Osteocyte (in vitro differentiated cells): ENCODE results near the gene CELA2A. TPM values are rescaled to one million over a fixed set of nuclear protein-coding genes. Genes with fewer than 3 reads are reported as not detected.
"Not testable (repeated sequence)": the region's sequence is repeated elsewhere in the genome, so short reads cannot be mapped to it uniquely, and the experiment has no call there.

Source experiments
- DNase-seq: peaks from one replicate; pipeline ENCODE4 v3.0.0; 2021; ENCODE audit warnings: mixed read lengths; ENCODE audit not compliant: unreplicated experiment; ENCODE audit errors: extremely low spot score
- H3K27ac Mint-ChIP-seq: one replicate; pipeline ENCODE4 v1.8.0; 2021; ENCODE audit warnings: mild to moderate bottlenecking, mixed read lengths; ENCODE audit not compliant: unreplicated experiment
- H3K27me3 Mint-ChIP-seq: one replicate; pipeline ENCODE4 v1.8.0; 2021; ENCODE audit warnings: mixed read lengths; ENCODE audit not compliant: unreplicated experiment
- H3K36me3 Mint-ChIP-seq: one replicate; pipeline ENCODE4 v1.8.0; 2021; ENCODE audit warnings: mixed read lengths; ENCODE audit not compliant: unreplicated experiment
- H3K4me1 Mint-ChIP-seq: one replicate; pipeline ENCODE4 v1.8.0; 2021; ENCODE audit warnings: mixed read lengths; ENCODE audit not compliant: unreplicated experiment
- H3K4me3 Mint-ChIP-seq: one replicate; pipeline ENCODE4 v1.8.0; 2021; ENCODE audit warnings: mild to moderate bottlenecking, moderate library complexity, mixed read lengths; ENCODE audit not compliant: unreplicated experiment
- H3K9me3 Mint-ChIP-seq: one replicate; pipeline ENCODE4 v1.8.0; 2021; ENCODE audit warnings: mixed read lengths; ENCODE audit not compliant: unreplicated experiment
- CTCF ChIP-seq: fragments of 200-600 bp; sonication (generic); IDR thresholded peaks from 2 replicates; pipeline ENCODE4 v1.5.0; 2021; ENCODE audit warnings: antibody characterized with exemption, mild to moderate bottlenecking, moderate library complexity
- total RNA-seq: library from RNA; stranded (reverse); gene quantifications from 2 replicates; pipeline ENCODE4 v1.2.1, GENCODE V29; 2021

Gene CELA2A
- total RNA-seq, 1 donor from 2014 or later = not detected

- no peaks in the 10 kb centered on the region for H3K9me3 Mint-ChIP-seq
- no peak for DNase-seq
- no peaks in the 10 kb centered on the region for H3K27me3 Mint-ChIP-seq
- peaks cover 15% of the 10 kb centered on the region for H3K4me1 Mint-ChIP-seq
- TF ChIP-seq CTCF = no peak
- no peak overlapping the region for H3K27ac Mint-ChIP-seq
- no peak overlapping the region for H3K4me3 Mint-ChIP-seq
- H3K36me3 Mint-ChIP-seq = no peaks in the 10 kb centered on the region
Observed at GRCh38 chr1:15455522-15455921, 1.0 kb upstream of the CELA2A start.

DNA sequence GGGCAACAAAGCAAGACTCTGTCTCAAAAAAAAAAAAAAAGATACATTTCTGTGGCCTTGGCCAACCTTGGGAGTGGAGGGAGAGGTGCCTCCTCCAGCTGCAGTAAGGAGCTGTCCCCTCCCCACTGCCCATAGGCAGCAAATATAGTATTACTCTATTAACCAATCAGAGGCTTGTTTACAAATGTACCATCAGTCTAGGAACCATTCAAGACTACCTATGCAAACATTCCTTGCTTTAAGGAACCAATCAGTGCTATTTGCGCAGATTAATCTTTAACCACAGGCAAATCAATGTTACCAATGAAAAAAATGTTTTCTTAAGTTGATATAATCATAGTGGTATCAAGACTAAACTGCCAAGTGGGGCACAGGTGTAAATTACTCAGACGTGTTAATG, 1.1 kb downstream of the CELA2A start:
- no peaks in the 10 kb centered on the region for H3K9me3 Mint-ChIP-seq
- no peak overlapping the region for H3K4me3 Mint-ChIP-seq
- H3K27ac Mint-ChIP-seq = no peak overlapping the region
- H3K36me3 Mint-ChIP-seq = no peaks in the 10 kb centered on the region
- DNase-seq = no peak
- H3K27me3 Mint-ChIP-seq = no peaks in the 10 kb centered on the region
- TF ChIP-seq CTCF = no peak
- H3K4me1 Mint-ChIP-seq = peaks cover 15% of the 10 kb centered on the region

DNA sequence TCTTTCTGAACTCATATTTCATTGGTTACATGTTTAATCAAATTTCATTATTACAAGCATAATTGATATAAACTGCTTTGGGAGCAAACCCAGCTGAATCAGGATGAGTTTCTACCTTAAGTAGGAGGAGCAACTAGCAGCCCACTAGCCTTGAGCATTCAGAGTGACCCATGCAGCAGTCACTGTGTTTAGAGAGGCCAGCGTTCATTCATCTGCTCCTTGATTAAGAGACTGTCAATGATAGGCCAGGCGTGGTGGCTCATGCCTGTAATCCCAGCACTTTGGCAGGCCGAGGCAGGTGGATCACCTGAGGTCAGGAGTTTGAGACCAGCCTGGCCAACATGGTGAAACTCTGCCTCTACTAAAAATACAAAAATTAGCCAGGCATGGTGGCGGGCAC, 1.9 kb downstream of the CELA2A start:
- not testable (repeated sequence) for H3K4me3 Mint-ChIP-seq, H3K9me3 Mint-ChIP-seq, DNase-seq, H3K36me3 Mint-ChIP-seq, H3K27me3 Mint-ChIP-seq, H3K27ac Mint-ChIP-seq
- peaks cover 15% of the 10 kb centered on the region for H3K4me1 Mint-ChIP-seq

DNA sequence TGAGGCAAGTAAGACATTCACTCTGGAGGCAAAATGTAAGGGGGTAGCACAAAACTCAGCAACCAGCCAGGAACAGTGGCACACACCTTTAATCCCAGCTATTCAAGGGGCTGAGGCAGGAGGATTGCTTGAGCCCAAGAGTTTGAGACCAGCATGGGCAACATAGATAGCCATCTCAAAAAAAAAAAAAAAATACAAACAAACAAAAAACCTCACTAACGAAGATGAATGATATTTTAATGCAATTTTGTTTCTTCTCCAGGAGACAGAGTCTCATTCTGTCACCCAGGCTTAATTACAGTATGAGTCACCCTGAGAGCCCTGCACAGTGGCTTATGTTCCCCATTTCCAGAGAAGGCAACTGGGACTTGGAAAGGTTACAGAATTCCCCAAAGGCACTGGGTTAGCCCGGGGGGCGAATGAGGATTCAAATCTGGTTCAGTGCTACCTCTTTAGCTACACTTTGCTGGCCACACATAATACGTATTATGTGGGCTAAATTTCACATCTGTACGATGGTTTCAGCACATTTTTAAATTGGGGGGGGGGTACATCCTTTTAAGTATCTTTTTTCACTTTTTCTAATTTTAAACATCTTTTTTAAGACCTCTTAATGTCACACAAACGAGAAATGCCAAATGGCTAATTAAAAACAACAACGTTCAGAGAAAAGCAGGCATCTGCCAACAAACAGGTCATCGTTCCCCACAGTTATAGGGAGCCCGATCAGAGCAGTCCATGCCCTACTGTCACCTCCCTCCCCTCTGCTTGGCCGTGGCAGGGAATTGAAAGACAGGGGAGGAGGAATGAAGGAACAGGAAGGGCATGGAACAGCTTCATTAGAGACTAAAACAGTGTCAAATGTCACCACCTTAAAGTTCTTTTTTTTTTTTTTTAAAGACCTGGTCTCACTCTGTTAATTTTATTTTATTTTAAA, 3.5 kb downstream of the CELA2A start:
- no peak for TF ChIP-seq CTCF

GRCh38 chr1:15460708-15461095, 4.2 kb downstream of the CELA2A start:
- no peaks in the 10 kb centered on the region for H3K36me3 Mint-ChIP-seq
- H3K27ac Mint-ChIP-seq = no peak overlapping the region
- DNase-seq = no peak
- H3K27me3 Mint-ChIP-seq = no peaks in the 10 kb centered on the region
- H3K4me3 Mint-ChIP-seq = no peak overlapping the region
- TF ChIP-seq CTCF = no peak
- H3K4me1 Mint-ChIP-seq = peaks cover 5% of the 10 kb centered on the region
- H3K9me3 Mint-ChIP-seq = no peaks in the 10 kb centered on the region

More for the DNA sequence above, 3.5 kb downstream of the CELA2A start:
- DNase-seq = no peak
- Mint-ChIP-seq H3K27me3 (no peaks in the 10 kb centered on the region), H3K36me3 (no peaks in the 10 kb centered on the region), H3K9me3 (no peaks in the 10 kb centered on the region), H3K4me3 (no peak overlapping the region), H3K4me1 (peaks cover 5% of the 10 kb centered on the region), H3K27ac (no peak overlapping the region)

GRCh38 chr1:15463064-15463800, 6.7 kb downstream of the CELA2A start:
- H3K27ac Mint-ChIP-seq, H3K9me3 Mint-ChIP-seq, H3K4me1 Mint-ChIP-seq, H3K36me3 Mint-ChIP-seq, H3K27me3 Mint-ChIP-seq, H3K4me3 Mint-ChIP-seq, DNase-seq: not testable (repeated sequence)

- H3K36me3 Mint-ChIP-seq, H3K27me3 Mint-ChIP-seq, H3K4me1 Mint-ChIP-seq, DNase-seq, H3K9me3 Mint-ChIP-seq, H3K4me3 Mint-ChIP-seq, H3K27ac Mint-ChIP-seq: not testable (repeated sequence)
Observed at GRCh38 chr1:15463926-15464322, 7.4 kb downstream of the CELA2A start.
